ENCODE results near the gene P2RY11.

- TF ChIP-seq POLR2A (IDR thresholded peaks at IDR 0.05), result no peak
- TF ChIP-seq CTCF (IDR thresholded peaks at IDR 0.05), result no peak
- no peak for TF ChIP-seq POLR2AphosphoS5 (IDR thresholded peaks at IDR 0.05)
These were observed 14.7 kb downstream of the P2RY11 start for GRCh38 chr19:10126213-10126639.
